Measurements from ENCODE around the gene RAB11FIP4.

DNA sequence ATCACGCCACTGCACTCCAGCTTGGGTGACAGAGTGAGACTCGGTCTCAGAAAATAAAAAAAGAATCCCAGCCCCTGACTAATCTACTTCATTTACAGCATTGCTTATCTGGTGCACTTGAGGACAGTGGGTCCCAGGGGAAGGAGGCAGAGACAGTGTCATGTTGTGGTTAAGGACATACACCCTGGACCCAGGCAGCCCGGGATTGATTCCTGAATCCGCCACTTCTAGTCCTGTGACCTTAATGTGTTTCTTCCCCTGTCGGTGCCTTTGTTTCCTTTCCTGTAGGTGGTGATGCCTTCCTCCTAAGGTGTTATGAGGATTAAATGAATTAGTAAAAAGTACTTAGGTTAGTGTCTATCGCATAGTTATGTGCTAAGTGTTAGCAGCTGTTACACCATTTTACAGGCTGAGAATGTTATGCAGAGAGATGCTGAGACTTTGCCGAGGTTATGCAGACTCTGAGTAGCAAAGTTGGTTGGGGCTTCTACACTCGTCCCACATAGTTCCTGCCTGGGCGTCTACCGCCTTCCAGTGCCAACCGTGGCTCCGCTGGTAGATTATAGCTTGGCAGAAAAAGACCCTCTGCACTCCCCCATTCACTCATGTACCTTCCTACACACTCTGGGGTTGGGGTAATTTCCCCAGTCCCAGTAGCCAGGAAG, 74.8 kb downstream of the RAB11FIP4 start:
- TF ChIP-seq ZNF658 (tag by site-specific recombination; IDR thresholded peaks at IDR 0.05) (no peak), ZNF169 (tag by site-specific recombination; IDR thresholded peaks at IDR 0.05) (no peak), ZNF677 (tag by site-specific recombination; IDR thresholded peaks at IDR 0.05) (no peak), REPIN1 (tag by site-specific recombination; IDR thresholded peaks at IDR 0.05; ENCODE audit: low read depth) (no peak), BCL11A (tag by site-specific recombination; IDR thresholded peaks at IDR 0.05; ENCODE audit: low read depth) (no peak), ZNF239 (tag by site-specific recombination; IDR thresholded peaks at IDR 0.05) (no peak), ZNF530 (tag by site-specific recombination; IDR thresholded peaks at IDR 0.05; ENCODE audit: low read depth) (no peak), ZNF292 (tag by site-specific recombination; IDR thresholded peaks at IDR 0.05; ENCODE audit: borderline replicate concordance, low read depth) (no peak), HOXA7 (CRISPR knock-in tag; IDR thresholded peaks at IDR 0.05; ENCODE audit: borderline replicate concordance) (no peak), ZNF175 (tag by site-specific recombination; IDR thresholded peaks at IDR 0.05) (no peak), ZNF350 (tag by site-specific recombination; IDR thresholded peaks at IDR 0.05) (no peak), ZBTB7A (tag by site-specific recombination; IDR thresholded peaks at IDR 0.05; ENCODE audit: low read depth) (no peak)
- TF ChIP-seq, protein P1, sequence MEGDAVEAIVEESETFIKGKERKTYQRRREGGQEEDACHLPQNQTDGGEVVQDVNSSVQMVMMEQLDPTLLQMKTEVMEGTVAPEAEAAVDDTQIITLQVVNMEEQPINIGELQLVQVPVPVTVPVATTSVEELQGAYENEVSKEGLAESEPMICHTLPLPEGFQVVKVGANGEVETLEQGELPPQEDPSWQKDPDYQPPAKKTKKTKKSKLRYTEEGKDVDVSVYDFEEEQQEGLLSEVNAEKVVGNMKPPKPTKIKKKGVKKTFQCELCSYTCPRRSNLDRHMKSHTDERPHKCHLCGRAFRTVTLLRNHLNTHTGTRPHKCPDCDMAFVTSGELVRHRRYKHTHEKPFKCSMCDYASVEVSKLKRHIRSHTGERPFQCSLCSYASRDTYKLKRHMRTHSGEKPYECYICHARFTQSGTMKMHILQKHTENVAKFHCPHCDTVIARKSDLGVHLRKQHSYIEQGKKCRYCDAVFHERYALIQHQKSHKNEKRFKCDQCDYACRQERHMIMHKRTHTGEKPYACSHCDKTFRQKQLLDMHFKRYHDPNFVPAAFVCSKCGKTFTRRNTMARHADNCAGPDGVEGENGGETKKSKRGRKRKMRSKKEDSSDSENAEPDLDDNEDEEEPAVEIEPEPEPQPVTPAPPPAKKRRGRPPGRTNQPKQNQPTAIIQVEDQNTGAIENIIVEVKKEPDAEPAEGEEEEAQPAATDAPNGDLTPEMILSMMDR (tag by site-specific recombination; IDR thresholded peaks at IDR 0.05): no peak
- TF ChIP-seq, protein P2, sequence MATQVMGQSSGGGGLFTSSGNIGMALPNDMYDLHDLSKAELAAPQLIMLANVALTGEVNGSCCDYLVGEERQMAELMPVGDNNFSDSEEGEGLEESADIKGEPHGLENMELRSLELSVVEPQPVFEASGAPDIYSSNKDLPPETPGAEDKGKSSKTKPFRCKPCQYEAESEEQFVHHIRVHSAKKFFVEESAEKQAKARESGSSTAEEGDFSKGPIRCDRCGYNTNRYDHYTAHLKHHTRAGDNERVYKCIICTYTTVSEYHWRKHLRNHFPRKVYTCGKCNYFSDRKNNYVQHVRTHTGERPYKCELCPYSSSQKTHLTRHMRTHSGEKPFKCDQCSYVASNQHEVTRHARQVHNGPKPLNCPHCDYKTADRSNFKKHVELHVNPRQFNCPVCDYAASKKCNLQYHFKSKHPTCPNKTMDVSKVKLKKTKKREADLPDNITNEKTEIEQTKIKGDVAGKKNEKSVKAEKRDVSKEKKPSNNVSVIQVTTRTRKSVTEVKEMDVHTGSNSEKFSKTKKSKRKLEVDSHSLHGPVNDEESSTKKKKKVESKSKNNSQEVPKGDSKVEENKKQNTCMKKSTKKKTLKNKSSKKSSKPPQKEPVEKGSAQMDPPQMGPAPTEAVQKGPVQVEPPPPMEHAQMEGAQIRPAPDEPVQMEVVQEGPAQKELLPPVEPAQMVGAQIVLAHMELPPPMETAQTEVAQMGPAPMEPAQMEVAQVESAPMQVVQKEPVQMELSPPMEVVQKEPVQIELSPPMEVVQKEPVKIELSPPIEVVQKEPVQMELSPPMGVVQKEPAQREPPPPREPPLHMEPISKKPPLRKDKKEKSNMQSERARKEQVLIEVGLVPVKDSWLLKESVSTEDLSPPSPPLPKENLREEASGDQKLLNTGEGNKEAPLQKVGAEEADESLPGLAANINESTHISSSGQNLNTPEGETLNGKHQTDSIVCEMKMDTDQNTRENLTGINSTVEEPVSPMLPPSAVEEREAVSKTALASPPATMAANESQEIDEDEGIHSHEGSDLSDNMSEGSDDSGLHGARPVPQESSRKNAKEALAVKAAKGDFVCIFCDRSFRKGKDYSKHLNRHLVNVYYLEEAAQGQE (tag by site-specific recombination; IDR thresholded peaks at IDR 0.05): no peak

All from HEK293 (cell line).